OCI-LY7 (cell line): Measurements from ENCODE around the gene RAD23A. TPM values are rescaled to one million over a fixed set of nuclear protein-coding genes. Genes with fewer than 3 reads are reported as not detected.

Source experiments
- BruUV-seq: library from RNA; stranded (reverse); fragments of 400-500 nt; replicated peaks from 2 replicates; lab custom pipeline; 2021; lab: Mats Ljungman, UMichigan
- CTCF ChIA-PET: fragments of 300-600 bp; sonication (Branson Sonifier 250); formaldehyde crosslinking; loops from one replicate; lab custom pipeline; 2022; ENCODE audit warnings: antibody characterized with exemption; ENCODE audit not compliant: unreplicated experiment; lab: Charles Lee
- POLR2A ChIA-PET: fragments of 300-600 bp; sonication (Branson Sonifier 250); formaldehyde crosslinking; loops from one replicate; lab custom pipeline; 2022; ENCODE audit warnings: antibody characterized with exemption; lab: Charles Lee
- DNase-seq: peaks from one replicate; pipeline ENCODE4 v3.0.0-alpha.2; 2015; ENCODE audit warnings: low spot score
- H2AFZ ChIP-seq: fragments of 200-600 bp; sonication (generic), shearing (Covaris generic); 2 replicates; pipeline ENCODE4 v1.6.1; 2014; ENCODE audit warnings: mild to moderate bottlenecking, antibody characterized with exemption, low read length, moderate library complexity
- H3K27ac ChIP-seq: fragments of 200-600 bp; sonication (generic); 2 replicates; pipeline ENCODE4 v1.5.1; 2014; ENCODE audit warnings: mixed run types, low read depth, mild to moderate bottlenecking, moderate library complexity, low read length, inconsistent platforms; ENCODE audit not compliant: poor library complexity, severe bottlenecking
- H3K36me3 ChIP-seq: fragments of 200-600 bp; sonication (generic); 2 replicates; pipeline ENCODE4 v1.6.1; 2014; ENCODE audit warnings: mild to moderate bottlenecking, antibody characterized with exemption, low read length, moderate library complexity, mixed read lengths; ENCODE audit not compliant: insufficient read depth
- H3K4me1 ChIP-seq: fragments of 200-600 bp; sonication (generic); 2 replicates; pipeline ENCODE4 v1.5.1; 2014; ENCODE audit warnings: mild to moderate bottlenecking, low read length; ENCODE audit not compliant: insufficient read depth, poor library complexity, severe bottlenecking
- H3K4me2 ChIP-seq: fragments of 200-600 bp; sonication (generic); 2 replicates; pipeline ENCODE4 v1.6.1; 2014; ENCODE audit warnings: mild to moderate bottlenecking, low read length
- H3K4me3 ChIP-seq: fragments of 200-600 bp; sonication (generic); 2 replicates; pipeline ENCODE4 v1.5.1; 2014; ENCODE audit warnings: mild to moderate bottlenecking, low read depth, low read length; ENCODE audit not compliant: poor library complexity, severe bottlenecking
- H3K79me2 ChIP-seq: fragments of 200-600 bp; sonication (generic); 2 replicates; pipeline ENCODE4 v1.6.1; 2016; ENCODE audit warnings: low read depth, mild to moderate bottlenecking, low read length, moderate library complexity, mixed read lengths; ENCODE audit not compliant: insufficient read depth
- H3K9me2 ChIP-seq: fragments of 200-600 bp; sonication (generic); 2 replicates; pipeline ENCODE4 v1.6.1; 2016; ENCODE audit warnings: mild to moderate bottlenecking, low read length, mixed read lengths; ENCODE audit not compliant: insufficient read depth
- H3K9me3 ChIP-seq: fragments of 200-600 bp; sonication (generic); 2 replicates; pipeline ENCODE4 v1.6.1; 2014; ENCODE audit warnings: mild to moderate bottlenecking, mixed run types, low read length, mixed read lengths
- H4K20me1 ChIP-seq: fragments of 200-600 bp; sonication (generic); 2 replicates; pipeline ENCODE4 v1.6.1; 2014; ENCODE audit warnings: mild to moderate bottlenecking, antibody characterized with exemption, low read length, moderate library complexity, mixed read lengths; ENCODE audit not compliant: insufficient read depth
- CTCF ChIP-seq: fragments of 200-600 bp; sonication (generic); conservative IDR thresholded peaks from 2 replicates; pipeline ENCODE4 v1.5.1; 2014; ENCODE audit warnings: mild to moderate bottlenecking, antibody characterized with exemption, low read length, moderate library complexity, mixed read lengths
- EZH2phosphoT487 ChIP-seq: fragments of 200-600 bp; sonication (generic); IDR thresholded peaks from 2 replicates; pipeline ENCODE4 v1.6.1; 2018; ENCODE audit warnings: low read depth, borderline replicate concordance, mild to moderate bottlenecking, mixed run types, antibody characterized with exemption, low read length, moderate library complexity, mixed read lengths
- intact Hi-C: fragments of 100-400 bp; cut with micrococcal nuclease; formaldehyde crosslinking; loops from one replicate; pipeline ENCODE4 v1.10.0; 2022; ENCODE audit not compliant: unreplicated experiment
- total RNA-seq, 2 experiments: library from RNA; depleted of rRNA in 1 of 2; stranded (reverse); fragments of >200 nt in 1 of 2; shearing (Covaris generic) in 1 of 2; gene quantifications; 2 replicates each; pipeline ENCODE4 v1.2.3, GENCODE V29; 2014 to 2022

Gene RAD23A
- total RNA-seq, 2 experiments from 2014 or later: 171 to 237 TPM

- CTCF ChIA-PET: no interaction called here
- H3K36me3 ChIP-seq: no peaks in the 10 kb centered on the region
- no peak overlapping the region; the same call in 1 of the 2 replicates for H3K4me2 ChIP-seq
- intact Hi-C loops: no loop called here
- no peak overlapping the region for H3K4me3 ChIP-seq
- no peak for DNase-seq
- no peak for TF ChIP-seq EZH2phosphoT487
- no peak for TF ChIP-seq CTCF
- POLR2A ChIA-PET: no interaction called here
- H3K27ac ChIP-seq: no peak overlapping the region
- H3K4me1 ChIP-seq: no peaks in the 10 kb centered on the region
- no peaks in the 10 kb centered on the region for H4K20me1 ChIP-seq
- H3K9me2 ChIP-seq: no peaks in the 10 kb centered on the region
- no peaks in the 10 kb centered on the region for H3K9me3 ChIP-seq
- no peak overlapping the region for H2AFZ ChIP-seq
- no TSS peak for BruUV-seq
- H3K79me2 ChIP-seq: no peaks in the 10 kb centered on the region
Measured at GRCh38 chr19:12995596-12996405, 50.1 kb downstream of the RAD23A start.

GRCh38 chr19:12996406-12997094 lies 50.9 kb downstream of the RAD23A start:
- no peaks in the 10 kb centered on the region for H3K9me3 ChIP-seq
- DNase-seq: no peak
- CTCF ChIA-PET: no interaction called here
- no peaks in the 10 kb centered on the region for H3K4me1 ChIP-seq
- no peak overlapping the region for H2AFZ ChIP-seq
- TF ChIP-seq EZH2phosphoT487: no peak
- no peaks in the 10 kb centered on the region for H3K9me2 ChIP-seq
- H3K4me2 ChIP-seq: no peak overlapping the region
- no peaks in the 10 kb centered on the region for H4K20me1 ChIP-seq
- H3K79me2 ChIP-seq: no peaks in the 10 kb centered on the region
- H3K4me3 ChIP-seq: no peak overlapping the region
- POLR2A ChIA-PET: no interaction called here
- BruUV-seq: no TSS peak
- no peak overlapping the region for H3K27ac ChIP-seq
- H3K36me3 ChIP-seq: no peaks in the 10 kb centered on the region
- intact Hi-C loops: no loop called here

- TF ChIP-seq EZH2phosphoT487 (no peak), CTCF (no peak)
- ChIA-PET CTCF (interaction anchor here (0.6 kb wide), 1 partner anchor 32 kb away, joined by 3 read pairs; no protein-coding TSS in a partner anchor), POLR2A (no interaction called here)
- Histone ChIP-seq H3K4me1 (no peaks in the 10 kb centered on the region), H3K36me3 (no peaks in the 10 kb centered on the region), H3K4me2 (no peak overlapping the region), H3K79me2 (no peaks in the 10 kb centered on the region), H4K20me1 (no peaks in the 10 kb centered on the region), H2AFZ (no peak overlapping the region), H3K9me3 (no peaks in the 10 kb centered on the region), H3K9me2 (no peaks in the 10 kb centered on the region), H3K4me3 (no peak overlapping the region), H3K27ac (no peak overlapping the region)
- BruUV-seq: no TSS peak
- no peak for DNase-seq
- intact Hi-C loops: no loop called here
Measured at GRCh38 chr19:12997179-12997966, 51.7 kb downstream of the RAD23A start.
